HCT116 (cell line): ENCODE data around the gene CCDC148. TPM values are rescaled to one million over a fixed set of nuclear protein-coding genes. Genes with fewer than 3 reads are reported as not detected.

ENCODE experiments used
- ATAC-seq: fragments of 200-7000 bp; cut with Tn5 transposase; 2 replicates; pipeline ENCODE4 v1.9.1; 2020; ENCODE audit warnings: mild to moderate bottlenecking, moderate library complexity
- BruUV-seq: library from RNA; stranded (reverse); fragments of 400-500 nt; replicated peaks from 2 replicates; lab custom pipeline; 2021; lab: Mats Ljungman, UMichigan
- CTCF ChIA-PET: fragments of 300-600 bp; sonication (Branson Sonifier 250); formaldehyde crosslinking; loops from one replicate; lab custom pipeline; 2021; ENCODE audit warnings: antibody characterized with exemption; lab: Charles Lee
- POLR2A ChIA-PET: fragments of 300-600, 350-600 bp; sonication (Branson Sonifier 250); formaldehyde crosslinking; loops from one replicate; lab custom pipeline; 2021; ENCODE audit warnings: antibody characterized with exemption; lab: Charles Lee
- RAD21 ChIA-PET, 2 experiments: fragments of 300-600 bp; sonication (Branson Sonifier 250); formaldehyde crosslinking; loops; one replicate each; lab custom pipeline; 2023; ENCODE audit warnings: low total read pairs in 2 of 2; ENCODE audit not compliant: uncharacterized antibody in 2 of 2, unreplicated experiment in 2 of 2, low non-redundant PET in 1 of 2; lab: Charles Lee
- DNase-seq: peaks from one replicate; pipeline ENCODE4 v3.0.0-alpha.2; 2010; ENCODE audit warnings: low read depth, low spot score
- H2AFZ ChIP-seq: fragments of 200-600 bp; shearing (Covaris generic), sonication (generic); 2 replicates; pipeline ENCODE4 v1.6.1; 2017; ENCODE audit warnings: low read depth, mixed run types, mixed read lengths, antibody characterized with exemption, low read length; ENCODE audit not compliant: poor library complexity, severe bottlenecking
- H3K27ac ChIP-seq: 2 replicates; pipeline ENCODE4 v1.5.1; 2012; ENCODE audit warnings: low read depth, low read length
- H3K27me3 ChIP-seq: fragments of 200-600 bp; sonication (generic); 2 replicates; pipeline ENCODE4 v1.6.1; 2016; ENCODE audit warnings: mixed run types, low read length, mixed read lengths; ENCODE audit not compliant: insufficient read depth
- H3K36me3 ChIP-seq, 2 experiments: fragments of 200-500 bp in 1 of 2; fragments of 200-600 bp in 1 of 2; sonication (Bioruptor generic) in 1 of 2; sonication (generic) in 1 of 2; 2 replicates each; pipeline versions ENCODE4 v1.5.1 to v1.6.1; 2014 to 2016; ENCODE audit warnings: low read length in 2 of 2, inconsistent platforms in 1 of 2, mixed read lengths in 1 of 2, mixed run types in 1 of 2; ENCODE audit not compliant: insufficient read depth in 2 of 2, control insufficient read depth in 1 of 2
- H3K4me1 ChIP-seq, 2 experiments: fragments of 200-600 bp in 1 of 2; sonication (generic) in 1 of 2; 2 replicates each; pipeline versions ENCODE4 v1.5.1 to v1.6.1; 2012 to 2017; ENCODE audit warnings: low read length in 2 of 2, inconsistent platforms in 1 of 2, mild to moderate bottlenecking in 1 of 2, mixed read lengths in 1 of 2, mixed run types in 1 of 2, moderate library complexity in 1 of 2; ENCODE audit not compliant: insufficient read depth in 2 of 2, control insufficient read depth in 1 of 2
- H3K4me2 ChIP-seq: fragments of 200-600 bp; sonication (generic); 2 replicates; pipeline ENCODE4 v1.6.1; 2017; ENCODE audit warnings: mixed run types, low read length, mixed read lengths
- H3K4me3 ChIP-seq, 2 experiments: fragments of 200-600 bp in 1 of 2; sonication (generic) in 1 of 2; replicated peaks in 1 of 2; 2 replicates each; pipeline ENCODE4 v1.5.1; 2011 to 2016; ENCODE audit warnings: low read length in 2 of 2, control low read depth in 1 of 2, low read depth in 1 of 2, mild to moderate bottlenecking in 1 of 2, mixed read lengths in 1 of 2, mixed run types in 1 of 2
- H3K79me2 ChIP-seq: fragments of 200-600 bp; sonication (generic); 2 replicates; pipeline ENCODE4 v1.6.1; 2017; ENCODE audit warnings: mild to moderate bottlenecking, mixed run types, low read length, moderate library complexity, mixed read lengths; ENCODE audit not compliant: insufficient read depth
- H3K9ac ChIP-seq: fragments of 200-600 bp; sonication (generic); 2 replicates; pipeline ENCODE4 v1.6.1; 2016; ENCODE audit warnings: low read length, mixed read lengths
- H3K9me2 ChIP-seq: fragments of 200-600 bp; sonication (generic), shearing (Covaris generic); 2 replicates; pipeline ENCODE4 v1.6.1; 2017; ENCODE audit warnings: mixed run types, mild to moderate bottlenecking, moderate library complexity; ENCODE audit not compliant: insufficient read depth
- H3K9me3 ChIP-seq, 2 experiments: fragments of 200-500 bp in 1 of 2; fragments of 200-600 bp in 1 of 2; sonication (Bioruptor generic) in 1 of 2; sonication (generic) in 1 of 2; 2 replicates each; pipeline ENCODE4 v1.6.1; 2014 to 2017; ENCODE audit warnings: low read length in 2 of 2, mixed read lengths in 2 of 2, inconsistent platforms in 1 of 2, low read depth in 1 of 2, mild to moderate bottlenecking in 1 of 2, mixed run types in 1 of 2, moderate library complexity in 1 of 2; ENCODE audit not compliant: control insufficient read depth in 1 of 2, insufficient read depth in 1 of 2
- H4K20me1 ChIP-seq: fragments of 200-600 bp; sonication (generic), shearing (Covaris generic); 2 replicates; pipeline ENCODE4 v1.6.1; 2017; ENCODE audit warnings: mixed run types, mild to moderate bottlenecking, moderate library complexity; ENCODE audit not compliant: insufficient read depth
- ATF3 ChIP-seq: IDR thresholded peaks from 2 replicates; pipeline ENCODE4 v1.6.1; 2012
- CBX3 ChIP-seq: IDR thresholded peaks from 2 replicates; pipeline ENCODE4 v1.6.1; 2012; ENCODE audit warnings: low read depth
- CEBPB ChIP-seq: IDR thresholded peaks from 2 replicates; pipeline ENCODE4 v1.6.1; 2012; ENCODE audit warnings: low read depth
- FOSL1 ChIP-seq: IDR thresholded peaks from 2 replicates; pipeline ENCODE4 v1.6.1; 2012; ENCODE audit warnings: low read depth
- RAD21 ChIP-seq: IDR thresholded peaks from 2 replicates; pipeline ENCODE4 v1.6.1; 2012; ENCODE audit warnings: low read depth, mild to moderate bottlenecking
- ZBTB33 ChIP-seq: IDR thresholded peaks from 2 replicates; pipeline ENCODE4 v1.6.1; 2011; ENCODE audit warnings: mild to moderate bottlenecking, low read length, moderate library complexity; ENCODE audit not compliant: insufficient replicate concordance; ENCODE audit errors: extremely low read depth
- ZFX ChIP-seq: fragments of 450-650 bp; IDR thresholded peaks from 2 replicates; pipeline ENCODE4 v1.6.1; 2017
- intact Hi-C: fragments of 100-400 bp; cut with micrococcal nuclease; formaldehyde crosslinking; loops from 2 replicates; pipeline ENCODE4 v1.10.0; 2022
- total RNA-seq: library from RNA; stranded (reverse); gene quantifications from one replicate; pipeline ENCODE4 v1.2.1, GENCODE V29; 2021; ENCODE audit not compliant: unreplicated experiment
- TF ChIP-seq, protein P1 (sequence below): IDR thresholded peaks from 2 replicates; pipeline ENCODE4 v1.6.1; 2012; ENCODE audit warnings: low read depth

The CCDC148 gene
- total RNA-seq, 1 experiment from 2014 or later, result 0.59 TPM

DNA sequence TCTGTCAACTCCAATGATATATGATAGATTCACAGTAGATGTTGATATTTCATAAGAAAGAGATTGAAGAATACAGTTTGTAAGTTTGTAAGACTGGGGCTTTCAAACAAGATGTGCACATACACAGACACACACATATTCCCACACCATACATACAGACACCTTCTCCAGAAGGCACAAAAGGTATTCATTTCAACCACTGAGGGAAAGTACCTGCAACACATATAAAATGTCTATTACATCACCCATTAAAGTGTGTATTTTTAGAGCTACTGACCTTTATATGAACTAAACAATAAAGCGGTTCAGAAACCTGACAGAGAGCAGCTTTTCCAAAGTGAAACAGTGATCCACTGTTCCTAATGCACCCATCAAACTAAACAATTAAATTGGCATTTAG, 53.3 kb downstream of the CCDC148 start:
- Histone ChIP-seq H3K9ac (no peak overlapping the region), H3K79me2 (no peaks in the 10 kb centered on the region), H3K9me2 (no peaks in the 10 kb centered on the region), H4K20me1 (no peaks in the 10 kb centered on the region), H3K4me1 (no peaks in the 10 kb centered on the region), H3K4me2 (no peak overlapping the region), H3K4me3 (no peak overlapping the region), H3K27me3 (no peaks in the 10 kb centered on the region), H3K27ac (no peak overlapping the region), H3K36me3 (no peaks in the 10 kb centered on the region), H2AFZ (no peak overlapping the region), H3K9me3 (no peaks in the 10 kb centered on the region)
- DNase-seq, result no peak
- intact Hi-C loops, result no loop called here
- ChIA-PET RAD21 (no interaction called here), POLR2A (no interaction called here), CTCF (no interaction called here)
- BruUV-seq, result no TSS peak
- TF ChIP-seq RAD21 (no peak), CBX3 (no peak), ZFX (no peak), ATF3 (no peak), FOSL1 (no peak), ZBTB33 (no peak), CEBPB (no peak)
- TF ChIP-seq, protein P1, sequence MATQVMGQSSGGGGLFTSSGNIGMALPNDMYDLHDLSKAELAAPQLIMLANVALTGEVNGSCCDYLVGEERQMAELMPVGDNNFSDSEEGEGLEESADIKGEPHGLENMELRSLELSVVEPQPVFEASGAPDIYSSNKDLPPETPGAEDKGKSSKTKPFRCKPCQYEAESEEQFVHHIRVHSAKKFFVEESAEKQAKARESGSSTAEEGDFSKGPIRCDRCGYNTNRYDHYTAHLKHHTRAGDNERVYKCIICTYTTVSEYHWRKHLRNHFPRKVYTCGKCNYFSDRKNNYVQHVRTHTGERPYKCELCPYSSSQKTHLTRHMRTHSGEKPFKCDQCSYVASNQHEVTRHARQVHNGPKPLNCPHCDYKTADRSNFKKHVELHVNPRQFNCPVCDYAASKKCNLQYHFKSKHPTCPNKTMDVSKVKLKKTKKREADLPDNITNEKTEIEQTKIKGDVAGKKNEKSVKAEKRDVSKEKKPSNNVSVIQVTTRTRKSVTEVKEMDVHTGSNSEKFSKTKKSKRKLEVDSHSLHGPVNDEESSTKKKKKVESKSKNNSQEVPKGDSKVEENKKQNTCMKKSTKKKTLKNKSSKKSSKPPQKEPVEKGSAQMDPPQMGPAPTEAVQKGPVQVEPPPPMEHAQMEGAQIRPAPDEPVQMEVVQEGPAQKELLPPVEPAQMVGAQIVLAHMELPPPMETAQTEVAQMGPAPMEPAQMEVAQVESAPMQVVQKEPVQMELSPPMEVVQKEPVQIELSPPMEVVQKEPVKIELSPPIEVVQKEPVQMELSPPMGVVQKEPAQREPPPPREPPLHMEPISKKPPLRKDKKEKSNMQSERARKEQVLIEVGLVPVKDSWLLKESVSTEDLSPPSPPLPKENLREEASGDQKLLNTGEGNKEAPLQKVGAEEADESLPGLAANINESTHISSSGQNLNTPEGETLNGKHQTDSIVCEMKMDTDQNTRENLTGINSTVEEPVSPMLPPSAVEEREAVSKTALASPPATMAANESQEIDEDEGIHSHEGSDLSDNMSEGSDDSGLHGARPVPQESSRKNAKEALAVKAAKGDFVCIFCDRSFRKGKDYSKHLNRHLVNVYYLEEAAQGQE, result no peak
- no peak for ATAC-seq
